Upper lobe of right lung (tissue), 1 donor: ENCODE data around the gene ZSCAN31. TPM values are rescaled to one million over a fixed set of nuclear protein-coding genes. Genes with fewer than 3 reads are reported as not detected.

Source experiments
- ATAC-seq: fragments of 200-7000 bp; cut with Tn5 transposase; one replicate; pipeline ENCODE4 v1.9.1; 2020; ENCODE audit warnings: mild to moderate bottlenecking, moderate library complexity
- DNase-seq: peaks from one replicate; pipeline ENCODE4 v3.0.0-alpha.2; 2020
- H3K27ac ChIP-seq: fragments of 200-600 bp; one replicate; pipeline ENCODE4 v1.8.0; 2022
- H3K27me3 ChIP-seq: fragments of 200-600 bp; one replicate; pipeline ENCODE4 v1.8.0; 2022; ENCODE audit warnings: mild to moderate bottlenecking
- H3K36me3 ChIP-seq: fragments of 200-600 bp; one replicate; pipeline ENCODE4 v1.8.0; 2022
- H3K4me1 ChIP-seq: fragments of 200-600 bp; one replicate; pipeline ENCODE4 v1.8.0; 2022
- H3K4me3 ChIP-seq: fragments of 200-600 bp; one replicate; pipeline ENCODE4 v1.8.0; 2022; ENCODE audit warnings: mild to moderate bottlenecking
- H3K9me3 ChIP-seq: fragments of 200-600 bp; one replicate; pipeline ENCODE4 v1.8.0; 2022
- intact Hi-C: fragments of 100-400 bp; cut with DNase I; formaldehyde crosslinking; loops from one replicate; pipeline ENCODE4 v1.11.0; 2022
- total RNA-seq: library from RNA; stranded (reverse); fragmentation: NEBNext Ultra II Directional; extraction: Animal tissue kit (Norgen Biotek cat#: 25700); gene quantifications from one replicate; pipeline ENCODE4 v1.2.1, GENCODE V29; 2021
- TF ChIP-seq, protein P1 (sequence below): fragments of 200-600 bp; IDR thresholded peaks from one replicate; pipeline ENCODE4 v1.8.0; 2022; ENCODE audit warnings: antibody characterized with exemption
- donor health status: DM: no; HTN: yes; CAD: no; lungs with severe emphysema.

Gene ZSCAN31
- total RNA-seq, 1 donor from 2014 or later, result 28.5 TPM

DNA sequence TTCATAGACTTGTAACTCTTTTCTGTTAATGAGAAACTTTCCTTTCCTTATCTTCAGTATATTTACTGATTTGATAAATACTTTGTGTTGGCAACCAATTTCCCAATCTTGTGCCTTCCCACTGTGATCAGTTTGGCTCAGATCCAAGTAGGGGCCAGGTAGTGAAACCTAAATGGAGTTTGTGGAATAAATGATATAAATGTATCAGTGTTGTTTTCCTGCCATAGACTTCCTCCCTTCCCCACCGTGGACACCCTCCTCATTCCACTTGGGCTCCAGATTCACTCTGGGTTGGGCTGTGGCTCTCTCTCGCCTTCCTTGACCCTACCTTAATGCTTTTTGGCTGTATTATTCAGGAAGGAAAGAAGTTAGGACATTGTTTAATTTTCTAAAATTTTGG lies 15.1 kb upstream of the ZSCAN31 start:
- intact Hi-C loops, result loop anchor here (10.0 kb wide), 2 partner anchors 96 to 216 kb away; partner anchors contain the start of genes NKAPL and ZKSCAN4
- H3K9me3 ChIP-seq, result no peaks in the 10 kb centered on the region
- peaks cover 24% of the 10 kb centered on the region for H3K4me1 ChIP-seq
- ATAC-seq (no peak), DNase-seq (no peak)
- H3K27ac ChIP-seq, result no peak overlapping the region
- no peaks in the 10 kb centered on the region for H3K36me3 ChIP-seq
- no peaks in the 10 kb centered on the region for H3K27me3 ChIP-seq
- peak overlapping the region; percentile 77 for H3K4me3 ChIP-seq
- TF ChIP-seq, protein P1, sequence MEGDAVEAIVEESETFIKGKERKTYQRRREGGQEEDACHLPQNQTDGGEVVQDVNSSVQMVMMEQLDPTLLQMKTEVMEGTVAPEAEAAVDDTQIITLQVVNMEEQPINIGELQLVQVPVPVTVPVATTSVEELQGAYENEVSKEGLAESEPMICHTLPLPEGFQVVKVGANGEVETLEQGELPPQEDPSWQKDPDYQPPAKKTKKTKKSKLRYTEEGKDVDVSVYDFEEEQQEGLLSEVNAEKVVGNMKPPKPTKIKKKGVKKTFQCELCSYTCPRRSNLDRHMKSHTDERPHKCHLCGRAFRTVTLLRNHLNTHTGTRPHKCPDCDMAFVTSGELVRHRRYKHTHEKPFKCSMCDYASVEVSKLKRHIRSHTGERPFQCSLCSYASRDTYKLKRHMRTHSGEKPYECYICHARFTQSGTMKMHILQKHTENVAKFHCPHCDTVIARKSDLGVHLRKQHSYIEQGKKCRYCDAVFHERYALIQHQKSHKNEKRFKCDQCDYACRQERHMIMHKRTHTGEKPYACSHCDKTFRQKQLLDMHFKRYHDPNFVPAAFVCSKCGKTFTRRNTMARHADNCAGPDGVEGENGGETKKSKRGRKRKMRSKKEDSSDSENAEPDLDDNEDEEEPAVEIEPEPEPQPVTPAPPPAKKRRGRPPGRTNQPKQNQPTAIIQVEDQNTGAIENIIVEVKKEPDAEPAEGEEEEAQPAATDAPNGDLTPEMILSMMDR, result no peak

DNA sequence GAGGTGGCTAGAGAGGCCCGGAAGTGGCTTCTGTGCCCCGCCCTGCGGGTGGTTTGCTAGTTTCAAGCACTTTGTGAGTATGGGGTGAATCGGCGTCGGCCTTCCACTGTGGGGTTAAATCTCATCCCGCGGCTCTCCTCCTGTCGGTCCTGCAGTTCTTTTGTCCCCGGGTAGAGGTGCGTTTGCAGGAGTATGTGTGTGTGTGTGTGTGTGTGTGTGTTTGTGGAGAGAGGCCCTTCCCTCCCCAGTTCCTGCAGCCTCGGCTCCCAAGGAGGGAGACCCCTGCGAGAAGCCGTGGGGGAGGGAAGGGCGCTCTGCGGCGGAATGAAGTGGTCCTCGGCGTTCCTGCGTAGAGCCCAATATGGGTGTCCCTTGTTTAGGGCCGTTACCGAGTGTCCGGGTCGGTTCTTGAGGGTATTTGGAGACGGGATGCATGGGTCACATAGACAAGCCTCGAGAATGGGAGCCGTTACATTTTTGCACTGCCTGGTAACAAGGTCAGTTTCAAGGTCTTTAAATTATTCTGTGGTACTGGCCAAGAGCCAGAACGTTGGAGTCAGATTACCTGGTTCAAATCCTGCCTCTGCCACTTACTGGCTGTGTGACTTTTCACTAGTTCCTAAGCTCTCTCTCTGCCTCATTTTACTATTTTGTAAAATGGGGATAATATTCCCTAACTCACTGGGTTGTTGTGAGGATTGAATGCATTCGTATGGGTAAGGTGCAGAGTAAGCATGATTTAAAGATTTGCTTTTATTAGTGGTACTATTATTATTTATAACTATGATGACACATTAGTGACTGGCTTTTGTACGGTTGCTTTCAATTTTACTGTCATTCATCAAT lies 14.2 kb upstream of the ZSCAN31 start, which contains the start of gene ZKSCAN3:
TSS of gene ZKSCAN3 (plus strand) at position 56 of the 846 bp plus-strand sequence. CDS start 9,640 bp downstream, outside the sequence.
- Histone ChIP-seq H3K27ac (peak within 1 kb of the TSS; percentile 84), H3K4me1 (peaks cover 17% of the 10 kb centered on the region), H3K27me3 (no peaks in the 10 kb centered on the region), H3K9me3 (no peaks in the 10 kb centered on the region), H3K4me3 (peak within 1 kb of the TSS; percentile 77), H3K36me3 (no peaks in the 10 kb centered on the region)
- intact Hi-C loops, result loop anchor here (10.0 kb wide), 2 partner anchors 95 to 215 kb away; partner anchors contain the start of genes NKAPL and ZKSCAN4
- ATAC-seq (peak; percentile 98), DNase-seq (peak; percentile 94)
- TF ChIP-seq, protein P1, result no peak

DNA sequence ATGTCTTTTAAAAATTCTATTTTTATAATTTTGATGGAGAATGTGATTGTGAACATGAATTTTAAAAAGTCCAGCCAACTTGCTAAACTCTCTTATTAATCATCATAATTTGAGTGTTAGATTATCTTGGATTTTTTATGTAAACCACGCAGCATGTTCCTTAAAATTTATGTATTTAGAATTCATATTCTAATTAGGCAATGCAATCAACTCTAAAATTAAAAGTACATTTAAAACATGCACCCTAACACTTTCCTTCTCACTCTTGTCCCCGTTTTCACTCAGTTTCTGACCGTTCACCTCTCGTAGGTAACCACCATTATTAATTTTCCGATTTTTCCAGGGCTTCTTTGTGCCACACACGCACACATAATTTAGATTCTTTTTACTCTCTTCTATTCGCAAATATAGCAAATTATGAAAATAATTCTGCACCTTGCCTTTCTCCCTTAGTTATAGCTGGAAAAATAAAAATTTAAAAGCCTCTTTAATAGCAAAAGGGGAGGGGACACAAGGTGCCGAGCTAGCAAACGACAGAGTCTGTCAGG lies 13.5 kb upstream of the ZSCAN31 start:
- Histone ChIP-seq H3K9me3 (no peaks in the 10 kb centered on the region), H3K27ac (peak overlapping the region; percentile 84), H3K27me3 (no peaks in the 10 kb centered on the region), H3K36me3 (no peaks in the 10 kb centered on the region), H3K4me1 (peaks cover 10% of the 10 kb centered on the region), H3K4me3 (peak overlapping the region; percentile 77)
- intact Hi-C loops, result no loop called here
- ATAC-seq (no peak), DNase-seq (no peak)
- TF ChIP-seq, protein P1, result no peak

DNA sequence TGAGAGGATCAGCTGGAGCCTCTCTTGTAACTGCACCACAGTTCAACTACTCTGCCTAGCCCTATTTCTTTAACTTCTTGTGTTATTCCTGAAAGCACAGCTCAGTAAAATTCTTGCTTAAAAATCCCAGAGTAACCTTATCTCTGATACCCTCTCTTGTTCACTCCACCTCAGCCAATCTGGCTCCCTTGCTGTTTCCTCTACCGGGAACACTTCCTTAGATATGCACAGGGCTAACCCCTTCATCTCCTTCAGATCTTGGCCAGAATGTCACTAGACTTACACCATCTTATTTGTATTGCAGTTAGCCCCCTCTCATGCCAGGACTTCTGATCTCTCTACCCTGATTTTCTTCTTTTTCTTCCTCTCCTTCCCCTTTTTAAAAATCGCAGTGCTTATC lies 11.2 kb upstream of the ZSCAN31 start:
- TF ChIP-seq, protein P1, result no peak
- ATAC-seq, result no peak
- peaks cover 9% of the 10 kb centered on the region for H3K4me1 ChIP-seq
- H3K4me3 ChIP-seq, result no peak overlapping the region
- no peaks in the 10 kb centered on the region for H3K36me3 ChIP-seq
- intact Hi-C loops, result no loop called here
- no peak overlapping the region for H3K27ac ChIP-seq
- H3K27me3 ChIP-seq, result no peaks in the 10 kb centered on the region
- H3K9me3 ChIP-seq, result no peaks in the 10 kb centered on the region
- no peak for DNase-seq

DNA sequence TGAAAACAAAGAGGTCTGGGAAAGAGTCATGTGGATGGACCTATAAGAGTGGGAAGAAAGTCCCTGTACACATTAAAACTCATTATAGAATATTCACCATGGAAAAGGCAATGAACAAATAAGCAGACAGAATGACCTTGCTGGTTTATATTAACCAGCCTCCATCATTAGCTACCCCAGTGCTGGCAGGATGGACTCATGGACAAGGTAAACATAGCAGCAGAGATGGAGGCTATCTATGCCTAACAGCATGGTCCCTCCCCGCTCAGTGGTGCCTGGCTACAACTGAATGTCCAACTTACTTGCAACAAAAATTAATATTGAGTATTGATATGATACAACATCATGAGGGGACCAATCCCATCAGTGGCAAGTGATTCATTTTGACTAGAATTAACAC lies 9.3 kb upstream of the ZSCAN31 start:
- no peaks in the 10 kb centered on the region for H3K36me3 ChIP-seq
- H3K27ac ChIP-seq, result no peak overlapping the region
- TF ChIP-seq, protein P1, result no peak
- H3K9me3 ChIP-seq, result no peaks in the 10 kb centered on the region
- no peaks in the 10 kb centered on the region for H3K27me3 ChIP-seq
- intact Hi-C loops, result no loop called here
- no peak for DNase-seq
- ATAC-seq, result no peak
- no peak overlapping the region for H3K4me3 ChIP-seq
- H3K4me1 ChIP-seq, result no peaks in the 10 kb centered on the region
